Ascending aorta (tissue), 2 donors: ENCODE data around the gene BLACAT1. TPM values are rescaled to one million over a fixed set of nuclear protein-coding genes. Genes with fewer than 3 reads are reported as not detected.
"Not testable (repeated sequence)": the region's sequence is repeated elsewhere in the genome, so short reads cannot be mapped to it uniquely, and the experiment has no call there.

ENCODE experiments used
- DNase-seq, 2 donors: peaks; one replicate each; pipeline ENCODE4 v3.0.0-alpha.2; 2019; ENCODE audit warnings: low spot score in 2 of 2
- H3K27ac ChIP-seq, 2 donors: fragments of 200-600 bp; sonication (generic); one replicate each; pipeline ENCODE4 v1.5.1; 2016 to 2017; ENCODE audit warnings: mild to moderate bottlenecking in 1 of 2
- H3K27me3 ChIP-seq: fragments of 200-600 bp; sonication (generic); one replicate; pipeline ENCODE4 v1.5.1; 2017
- H3K36me3 ChIP-seq, 2 donors: fragments of 200-600 bp; sonication (generic); one replicate each; pipeline ENCODE4 v1.5.1; 2016
- H3K4me1 ChIP-seq, 2 donors: fragments of 200-600 bp; sonication (generic); one replicate each; pipeline ENCODE4 v1.5.1; 2016 to 2017; ENCODE audit warnings: mild to moderate bottlenecking in 1 of 2
- H3K4me3 ChIP-seq, 2 donors: fragments of 200-600 bp; sonication (generic); one replicate each; pipeline ENCODE4 v1.5.1; 2016 to 2017; ENCODE audit warnings: mild to moderate bottlenecking in 1 of 2
- H3K9me3 ChIP-seq, 2 donors: fragments of 200-600 bp; sonication (generic); one replicate each; pipeline ENCODE4 v1.5.1; 2016
- CTCF ChIP-seq, 3 experiments: fragments of 200-600 bp in 2 of 3; fragments of 450-650 bp in 1 of 3; sonication (generic) in 2 of 3; IDR thresholded peaks; one replicate each; pipeline ENCODE4 v1.5.1; 2016 to 2019; ENCODE audit warnings: antibody characterized with exemption in 3 of 3, mild to moderate bottlenecking in 1 of 3, moderate library complexity in 1 of 3
- intact Hi-C: fragments of 100-400 bp; cut with DNase I; formaldehyde crosslinking; loops from one replicate; pipeline ENCODE4 v1.15.1; 2023
- total RNA-seq: library from RNA; depleted of rRNA; stranded (reverse); fragments of >200 nt; gene quantifications from one replicate; pipeline ENCODE4 v1.1.0, GENCODE V29; 2016

BLACAT1 gene
- total RNA-seq, 1 donor from 2014 or later, result not detected

- H3K27me3 ChIP-seq, result no peaks in the 10 kb centered on the region
- intact Hi-C loops, result no loop called here
- no peak for TF ChIP-seq CTCF (IDR thresholded peaks at IDR 0.05)
- no peaks in the 10 kb centered on the region for H3K36me3 ChIP-seq
- H3K4me3 ChIP-seq, result no peak overlapping the region
- no peak overlapping the region for H3K27ac ChIP-seq
- no peaks in the 10 kb centered on the region for H3K9me3 ChIP-seq
- DNase-seq, result peak in 1 of 2 donors; percentile 30
- H3K4me1 ChIP-seq, result peaks cover 4 to 10% of the 10 kb centered on the region in 2 donors
Measured at GRCh38 chr1:205436776-205437410, 19.0 kb downstream of the BLACAT1 start.

GRCh38 chr1:205435578-205436573 lies 20.0 kb downstream of the BLACAT1 start:
- Histone ChIP-seq H3K4me3 (no peak overlapping the region), H3K36me3 (no peaks in the 10 kb centered on the region), H3K27ac (no peak overlapping the region), H3K4me1 (peaks cover 4 to 13% of the 10 kb centered on the region in 2 donors), H3K9me3 (no peaks in the 10 kb centered on the region), H3K27me3 (no peaks in the 10 kb centered on the region)
- intact Hi-C loops, result no loop called here
- peak in 1 of 2 donors; percentile 53 for DNase-seq
- TF ChIP-seq CTCF (IDR thresholded peaks at IDR 0.05), result no peak

- Histone ChIP-seq H3K4me3 (no peak overlapping the region), H3K36me3 (no peaks in the 10 kb centered on the region), H3K27ac (no peak overlapping the region), H3K27me3 (no peaks in the 10 kb centered on the region), H3K9me3 (no peaks in the 10 kb centered on the region), H3K4me1 (peaks cover 4 to 13% of the 10 kb centered on the region in 2 donors)
- DNase-seq, result no peak
- intact Hi-C loops, result loop anchor here (5.0 kb wide), 1 partner anchor 97 kb away; no protein-coding TSS in a partner anchor
- no peak for TF ChIP-seq CTCF (IDR thresholded peaks at IDR 0.05)
Measured at GRCh38 chr1:205434738-205435137, 21.1 kb downstream of the BLACAT1 start.

- not testable (repeated sequence) for H3K9me3 ChIP-seq, H3K4me1 ChIP-seq, H3K4me3 ChIP-seq, H3K27ac ChIP-seq, H3K27me3 ChIP-seq, H3K36me3 ChIP-seq
- intact Hi-C loops, result loop anchor here (5.0 kb wide), 1 partner anchor 95 kb away; no protein-coding TSS in a partner anchor
- DNase-seq, result peak in 1 of 2 donors; percentile 18
Measured at GRCh38 chr1:205432692-205433091, 23.2 kb downstream of the BLACAT1 start.

- H3K27me3 ChIP-seq, result no peaks in the 10 kb centered on the region
- no peak for TF ChIP-seq CTCF (IDR thresholded peaks at IDR 0.05)
- no peaks in the 10 kb centered on the region for H3K9me3 ChIP-seq
- intact Hi-C loops, result loop anchor here (5.0 kb wide), 1 partner anchor 95 kb away; no protein-coding TSS in a partner anchor
- H3K27ac ChIP-seq, result no peak overlapping the region
- H3K4me3 ChIP-seq, result no peak overlapping the region
- no peaks in the 10 kb centered on the region for H3K36me3 ChIP-seq
- peak in 1 of 2 donors; percentile 8 for DNase-seq
- H3K4me1 ChIP-seq, result peaks cover 0 to 4% of the 10 kb centered on the region in 2 donors
Measured at GRCh38 chr1:205432116-205432515, 23.7 kb downstream of the BLACAT1 start.
